DMS 273 (cell line): Measurements from ENCODE around the gene GOLGA6B.
"Not testable (repeated sequence)": the region's sequence is repeated elsewhere in the genome, so short reads cannot be mapped to it uniquely, and the experiment has no call there.

Experiments
- DNase-seq: peaks from one replicate; lab custom pipeline; 2025; ENCODE audit not compliant: unreplicated experiment; lab: John Stamatoyannopoulos, UW

The GOLGA6B gene

DNA sequence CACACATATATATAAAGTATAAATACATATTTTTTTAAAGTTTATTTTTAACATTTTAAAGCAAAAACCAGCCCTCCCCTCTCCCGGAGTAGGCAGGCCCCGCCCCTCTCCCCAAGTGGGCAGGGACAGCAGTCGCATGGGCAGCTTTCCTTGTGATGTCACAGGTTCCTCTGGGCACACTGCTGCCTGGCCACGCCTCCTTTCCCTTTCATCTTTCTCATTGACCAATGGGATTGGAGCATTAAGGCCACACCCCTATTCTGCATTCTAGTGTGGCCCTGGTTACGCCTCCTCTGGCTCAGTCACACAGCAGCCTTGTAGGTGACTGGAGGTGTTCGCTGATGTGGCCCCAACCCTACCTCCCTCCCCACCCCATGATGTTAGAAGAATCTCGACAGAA lies at the start of gene GOLGA6B:
GOLGA6B (plus strand) TSS at position 301 of the 400 bp plus-strand sequence; CDS start at position 342, 41 bp downstream.
- DNase-seq = not testable (repeated sequence)

DNA sequence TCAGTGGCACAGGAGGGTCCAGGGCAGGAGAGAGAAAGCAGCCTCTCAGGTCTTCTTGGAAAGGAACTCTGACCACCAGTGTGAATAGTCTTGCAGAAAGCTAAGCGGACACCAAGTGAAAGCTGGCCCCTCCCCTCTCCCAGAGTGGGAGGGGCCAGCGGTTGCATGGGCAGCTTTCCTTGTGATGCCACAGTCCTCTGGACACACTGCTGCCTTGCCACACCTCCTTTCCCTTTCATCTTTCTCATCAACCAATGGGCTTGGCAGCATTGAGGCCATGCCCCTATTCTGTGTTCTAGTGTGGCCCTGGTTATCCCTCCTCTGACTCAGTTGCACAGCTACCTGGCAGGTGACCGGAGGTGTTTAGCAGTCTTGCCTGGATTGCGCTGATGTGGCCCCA lies 49.7 kb upstream of the GOLGA6B start:
- DNase-seq = peak; percentile 3

DNA sequence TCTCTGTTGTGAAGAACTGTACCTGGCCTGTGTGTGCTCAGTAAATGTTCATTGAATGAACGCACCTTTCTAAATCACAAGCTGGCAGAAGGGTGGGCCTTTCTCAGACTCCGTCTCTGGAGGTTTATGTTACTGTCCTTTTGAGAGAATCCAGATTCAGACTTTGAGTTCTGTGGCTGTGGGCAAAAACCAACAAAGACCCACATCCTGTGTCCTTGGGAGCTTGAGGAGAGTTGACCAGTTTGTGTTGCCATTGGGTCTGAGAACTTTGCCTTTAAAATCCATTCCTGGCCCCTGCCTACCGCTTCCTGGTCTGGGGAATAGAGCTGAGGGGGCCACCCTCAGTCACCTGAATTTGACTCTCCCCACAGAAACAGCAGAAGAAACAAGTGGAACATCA lies 46.4 kb upstream of the GOLGA6B start:
- not testable (repeated sequence) for DNase-seq

DNA sequence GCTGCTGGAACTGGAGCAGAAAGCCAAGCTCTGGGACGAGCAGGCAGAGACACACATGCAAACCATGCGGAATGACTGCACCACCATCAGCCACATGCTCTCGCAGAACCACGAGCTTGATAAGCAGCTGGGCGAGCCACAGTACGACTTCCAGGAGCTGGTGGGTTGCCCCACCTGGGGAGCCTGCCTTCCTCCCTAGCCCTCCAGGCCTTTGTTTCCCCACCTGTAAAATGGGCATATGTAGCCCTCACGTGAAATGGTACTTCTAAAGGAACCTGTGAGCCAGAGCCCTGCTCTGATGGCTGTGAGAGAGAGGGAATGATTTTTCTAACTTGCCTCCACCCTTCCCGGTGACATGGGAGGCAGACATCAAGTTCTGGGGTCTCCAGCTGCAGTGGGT lies 44.6 kb upstream of the GOLGA6B start:
- DNase-seq = no peak

- not testable (repeated sequence) for DNase-seq
Measured at GRCh38 chr15:72612324-72612723, 42.2 kb upstream of the GOLGA6B start.

- DNase-seq = no peak
Measured at GRCh38 chr15:72614810-72615532, 39.5 kb upstream of the GOLGA6B start.

DNA sequence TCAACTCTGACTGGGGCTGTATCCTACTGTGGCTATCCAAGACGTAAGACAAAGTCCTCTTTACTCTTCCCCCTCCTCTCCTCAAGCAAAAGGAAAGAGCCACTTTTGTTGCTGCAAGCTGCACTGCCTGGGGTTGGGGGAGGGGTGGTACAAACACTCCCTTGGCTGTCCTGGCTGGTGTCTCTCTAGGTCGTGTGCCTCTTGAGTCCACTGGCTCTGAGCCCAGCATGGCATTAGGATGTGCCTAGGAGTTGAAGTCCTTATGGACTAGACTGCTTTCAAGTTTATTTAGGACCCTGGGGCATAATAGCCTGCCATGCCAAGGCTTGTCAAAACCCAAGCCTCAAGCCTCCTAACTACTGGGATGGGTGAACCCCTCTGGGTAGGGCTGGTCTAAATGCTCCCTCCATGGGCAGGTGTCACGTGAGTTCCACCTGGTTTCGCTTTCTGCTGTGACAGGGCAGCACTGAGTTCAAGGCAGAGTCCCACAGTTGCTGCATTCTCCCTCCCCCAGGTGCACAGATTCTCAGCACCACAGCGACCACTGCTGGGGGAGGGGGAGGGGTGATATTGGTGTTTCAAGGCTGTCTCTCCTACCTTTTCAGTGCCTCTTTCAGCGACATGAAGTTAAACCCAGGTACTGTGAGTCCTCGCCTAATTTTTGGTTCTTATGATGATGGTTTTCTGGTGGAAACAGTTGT lies 38.8 kb upstream of the GOLGA6B start:
- not testable (repeated sequence) for DNase-seq

DNA sequence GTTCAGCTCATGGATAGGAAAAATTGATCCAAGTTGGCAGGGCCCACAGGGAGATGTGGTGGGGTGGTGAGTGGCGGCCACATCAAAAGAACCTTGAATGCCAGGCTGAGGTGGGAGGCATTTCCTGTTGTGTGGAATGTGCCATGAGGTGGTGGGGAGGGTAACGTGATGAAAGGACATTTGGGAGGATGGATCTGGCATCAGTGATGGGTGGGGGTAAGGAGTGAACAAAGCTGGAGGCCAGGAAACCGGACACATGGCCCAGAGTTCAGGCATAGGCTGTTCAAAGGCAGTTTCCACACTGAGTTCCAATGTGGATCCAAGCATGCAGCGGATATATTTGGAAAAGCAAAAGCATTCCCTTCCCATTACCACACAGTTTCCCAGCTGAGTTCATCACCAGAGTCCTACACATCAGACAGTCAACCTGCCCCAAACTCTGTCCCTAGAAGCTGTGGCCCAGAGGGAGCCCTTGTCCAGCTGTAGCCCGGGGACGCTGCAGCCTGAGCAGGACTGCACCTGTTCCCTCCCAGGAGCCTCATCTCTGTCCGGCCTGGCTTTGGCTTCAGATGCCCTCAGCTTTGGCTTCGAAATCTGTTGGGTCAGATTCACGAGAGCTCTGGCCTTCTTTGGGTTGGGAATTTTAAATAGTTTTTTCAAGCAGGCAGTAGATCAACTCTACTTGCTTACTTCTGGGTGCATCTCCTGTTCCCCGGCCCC lies 37.8 kb upstream of the GOLGA6B start:
- no peak for DNase-seq

- DNase-seq = not testable (repeated sequence)
Measured at GRCh38 chr15:72623854-72624253, 30.6 kb upstream of the GOLGA6B start.

DNA sequence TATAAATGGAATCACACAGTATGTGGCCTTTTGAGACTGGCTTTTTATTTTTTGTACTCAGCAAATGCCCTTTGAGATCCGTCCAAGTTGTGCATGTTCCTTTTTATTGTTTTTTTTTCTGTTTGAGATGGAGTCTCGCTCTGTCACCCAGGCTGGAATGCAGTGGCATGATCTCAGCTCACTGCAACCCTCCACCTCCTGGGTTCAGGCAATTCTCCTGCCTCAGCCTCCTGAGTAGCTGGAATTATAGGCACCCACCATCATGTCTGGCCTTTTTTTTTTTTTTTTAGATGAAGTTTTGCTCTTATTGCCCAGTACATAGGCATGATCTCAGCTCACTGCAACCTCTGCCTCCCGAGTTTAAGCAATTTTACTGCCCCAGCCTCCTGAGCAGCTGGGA lies 28.3 kb upstream of the GOLGA6B start:
- DNase-seq = not testable (repeated sequence)

- peak; percentile 19 for DNase-seq
Measured at GRCh38 chr15:72628249-72629067, 26.0 kb upstream of the GOLGA6B start.

- DNase-seq = not testable (repeated sequence)
Measured at GRCh38 chr15:72629068-72629570, 25.4 kb upstream of the GOLGA6B start.

GRCh38 chr15:72636519-72637282 lies 17.8 kb upstream of the GOLGA6B start:
- DNase-seq = not testable (repeated sequence)

GRCh38 chr15:72639759-72640483 lies 14.6 kb upstream of the GOLGA6B start:
- not testable (repeated sequence) for DNase-seq

GRCh38 chr15:72642271-72642670 lies 12.2 kb upstream of the GOLGA6B start:
- not testable (repeated sequence) for DNase-seq

DNA sequence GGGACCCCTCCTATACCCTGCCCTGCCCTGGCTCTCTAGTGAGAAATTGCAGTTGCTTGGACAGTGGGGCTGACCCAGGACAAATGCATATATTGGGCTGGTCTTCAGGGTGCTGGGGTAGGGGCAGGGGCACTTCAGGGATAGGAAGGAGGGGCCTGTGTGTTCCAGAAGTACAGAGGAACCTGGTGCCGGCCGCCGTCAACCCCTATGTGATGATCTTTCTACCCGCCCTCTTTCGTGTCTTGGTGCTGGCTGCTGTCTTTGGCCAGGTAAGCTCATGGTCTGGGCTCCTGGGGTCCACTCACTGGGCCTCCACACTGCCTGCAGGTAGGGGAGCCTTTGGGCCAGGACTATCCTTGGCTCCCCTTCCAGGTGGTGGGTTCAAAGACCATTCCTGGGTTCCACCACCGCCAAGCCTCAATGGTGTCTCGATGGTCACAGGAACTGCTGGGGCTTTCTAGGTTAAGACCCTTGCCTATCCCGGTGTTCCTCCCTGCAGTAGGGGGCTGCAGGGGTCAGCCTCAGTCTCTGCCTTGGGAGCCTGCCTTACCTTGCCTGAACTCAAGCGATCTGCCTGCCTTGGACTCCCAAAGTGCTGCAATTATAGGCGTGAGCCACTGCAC lies 5.8 kb upstream of the GOLGA6B start:
- DNase-seq = not testable (repeated sequence)

DNA sequence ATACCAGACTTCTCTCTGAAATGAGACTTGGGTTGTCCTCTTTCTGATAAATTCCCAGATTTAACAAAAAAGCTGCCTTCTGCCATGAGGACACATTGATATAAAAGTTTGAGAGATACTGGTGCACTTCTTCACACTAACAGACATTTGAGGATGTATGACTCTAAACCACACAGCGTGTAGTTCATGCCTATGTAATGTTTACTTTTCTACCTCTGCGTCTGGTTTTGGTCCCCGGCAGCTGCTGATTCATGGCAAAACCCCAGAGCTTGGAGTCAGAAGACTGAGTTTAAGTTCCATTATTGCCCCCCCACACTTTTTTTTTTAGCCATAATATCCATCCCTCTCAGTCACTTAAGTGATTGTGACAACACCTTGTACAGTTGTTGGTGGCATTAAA lies 1.5 kb downstream of the GOLGA6B start:
- not testable (repeated sequence) for DNase-seq

DNA sequence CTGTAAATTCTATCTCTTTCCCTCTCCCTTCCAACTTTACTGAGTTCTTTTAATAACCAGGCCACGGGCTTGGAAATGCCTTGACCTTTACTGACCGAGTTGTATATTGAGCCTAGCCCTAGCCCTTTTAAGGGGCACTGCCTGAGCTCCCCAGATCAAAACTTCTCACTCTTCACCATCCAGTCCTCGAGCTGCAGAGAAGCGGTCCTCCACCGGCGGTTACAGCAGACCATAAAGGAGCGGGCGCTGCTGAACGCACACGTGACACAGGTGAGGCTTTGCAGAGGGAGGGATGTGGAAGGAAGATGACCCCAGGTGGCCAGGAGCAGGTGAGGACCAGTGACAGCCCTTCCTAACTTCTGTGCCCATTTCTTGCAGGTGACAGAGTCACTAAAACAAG lies 6.6 kb downstream of the GOLGA6B start:
- DNase-seq = not testable (repeated sequence)

- not testable (repeated sequence) for DNase-seq
Measured at GRCh38 chr15:72663931-72664330, 9.4 kb downstream of the GOLGA6B start.
